ENCODE results near the gene TNFRSF4. TPM values are rescaled to one million over a fixed set of nuclear protein-coding genes. Genes with fewer than 3 reads are reported as not detected.

TNFRSF4 gene
- 10 to 100 TPM in 2 of 6 donors, 1 to 10 TPM in 3, under 1 TPM in 1; 0.46 to 15.4 (median 2.4) TPM for total RNA-seq

DNA sequence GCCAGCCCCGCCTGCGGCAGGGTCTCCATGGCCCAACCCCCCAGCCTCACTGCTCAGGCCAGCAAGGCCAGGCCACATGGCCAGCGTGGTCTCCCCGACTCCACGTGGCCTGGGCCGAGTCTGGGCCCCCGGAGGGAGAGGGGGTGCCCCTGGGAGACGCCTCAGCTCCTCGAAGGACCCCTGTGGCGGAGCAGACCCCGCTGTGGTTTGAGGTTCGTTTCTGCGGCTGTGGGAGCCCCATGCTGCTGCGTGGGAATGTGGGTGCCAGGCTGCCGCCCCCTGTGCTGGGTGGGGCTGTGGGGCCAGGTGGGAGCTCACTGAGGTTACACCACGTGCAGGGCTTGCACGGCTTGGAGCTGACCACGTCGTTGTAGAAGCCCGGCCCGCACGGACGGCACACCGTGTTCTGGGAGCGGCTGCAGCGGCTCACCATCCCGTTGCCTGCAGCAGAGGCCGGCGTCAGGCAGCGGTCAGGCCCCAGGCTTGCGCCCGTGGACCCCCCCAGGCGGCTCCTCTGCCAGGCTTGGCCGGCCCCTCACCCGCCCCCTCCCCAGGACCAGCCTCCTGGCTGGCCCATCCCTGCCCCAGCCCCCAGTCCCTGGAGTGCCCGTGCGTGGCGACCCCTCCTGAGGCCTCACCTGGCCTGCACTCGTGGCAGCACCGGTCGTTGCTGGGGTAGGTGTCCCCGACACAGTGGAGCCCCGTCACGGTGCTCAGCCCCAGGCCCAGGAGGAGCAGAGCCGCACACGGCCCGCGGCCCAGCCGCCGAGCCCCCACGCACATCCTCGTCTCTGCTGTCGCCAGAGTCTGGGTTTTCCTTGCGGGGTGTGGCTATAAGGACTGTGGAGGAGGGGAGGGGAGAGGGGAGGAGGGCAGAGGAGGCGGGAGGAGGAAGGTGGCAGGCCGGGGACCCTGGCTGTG lies at the start of gene TNFRSF4:
TNFRSF4 (minus strand) TSS at position 809 of the 921 bp plus-strand sequence; CDS start at position 783, 26 bp downstream.
- peaks cover 21 to 51% (median 39%) of the 10 kb centered on the region in 4 donors for H3K4me1 ChIP-seq
- ATAC-seq (ENCODE audit: low FRiP score in 2 of 2) (peak in 1 of 2 donors; percentile 1), DNase-seq (peak in 1 of 2 donors; percentile 83)
- H3K9me3 ChIP-seq = no peaks in the 10 kb centered on the region
- peaks cover 9 to 28% (median 23%) of the 10 kb centered on the region in 4 donors for H3K36me3 ChIP-seq
- H3K4me3 ChIP-seq = peak within 1 kb of the TSS in 3 of 4 donors; percentile 33 to 51 (median 42)
- 28 to 46% methylated on average over 7 to 46 of the region's 56 CpGs for WGBS, 2 donors
- TF ChIP-seq POLR2A (IDR thresholded peaks at IDR 0.05) (no peak), POLR2AphosphoS5 (IDR thresholded peaks at IDR 0.05) (no peak), EP300 (IDR thresholded peaks at IDR 0.05) (no peak)
- TF ChIP-seq, protein P1, sequence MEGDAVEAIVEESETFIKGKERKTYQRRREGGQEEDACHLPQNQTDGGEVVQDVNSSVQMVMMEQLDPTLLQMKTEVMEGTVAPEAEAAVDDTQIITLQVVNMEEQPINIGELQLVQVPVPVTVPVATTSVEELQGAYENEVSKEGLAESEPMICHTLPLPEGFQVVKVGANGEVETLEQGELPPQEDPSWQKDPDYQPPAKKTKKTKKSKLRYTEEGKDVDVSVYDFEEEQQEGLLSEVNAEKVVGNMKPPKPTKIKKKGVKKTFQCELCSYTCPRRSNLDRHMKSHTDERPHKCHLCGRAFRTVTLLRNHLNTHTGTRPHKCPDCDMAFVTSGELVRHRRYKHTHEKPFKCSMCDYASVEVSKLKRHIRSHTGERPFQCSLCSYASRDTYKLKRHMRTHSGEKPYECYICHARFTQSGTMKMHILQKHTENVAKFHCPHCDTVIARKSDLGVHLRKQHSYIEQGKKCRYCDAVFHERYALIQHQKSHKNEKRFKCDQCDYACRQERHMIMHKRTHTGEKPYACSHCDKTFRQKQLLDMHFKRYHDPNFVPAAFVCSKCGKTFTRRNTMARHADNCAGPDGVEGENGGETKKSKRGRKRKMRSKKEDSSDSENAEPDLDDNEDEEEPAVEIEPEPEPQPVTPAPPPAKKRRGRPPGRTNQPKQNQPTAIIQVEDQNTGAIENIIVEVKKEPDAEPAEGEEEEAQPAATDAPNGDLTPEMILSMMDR (IDR thresholded peaks at IDR 0.05) = no peak
- H3K27me3 ChIP-seq = no peaks in the 10 kb centered on the region
- peak within 1 kb of the TSS; percentile 28 to 81 (median 66) for H3K27ac ChIP-seq

DNA sequence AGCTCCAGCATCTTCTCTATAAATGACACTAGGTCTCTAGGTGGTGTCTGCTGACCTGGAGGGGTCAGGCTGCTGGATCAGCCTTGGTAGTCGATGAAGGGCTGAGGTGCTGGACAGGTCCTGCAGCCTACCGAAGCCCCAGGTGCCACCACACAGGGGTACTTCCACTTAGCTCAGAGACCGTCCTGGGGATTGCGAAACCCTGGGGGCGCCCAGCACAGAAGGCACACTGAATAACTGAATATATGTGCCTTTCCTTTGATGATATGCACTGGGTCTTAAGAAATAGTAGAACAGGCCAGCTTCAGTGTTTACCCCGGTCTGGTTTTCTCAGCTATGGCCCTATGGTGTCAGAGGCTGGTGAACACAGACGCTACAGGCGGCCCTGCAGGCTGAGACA lies 48.8 kb upstream of the TNFRSF4 start:
- no peaks in the 10 kb centered on the region for H3K27me3 ChIP-seq
- peaks cover 22 to 90% (median 63%) of the 10 kb centered on the region in 4 donors for H3K36me3 ChIP-seq
- no peaks in the 10 kb centered on the region for H3K9me3 ChIP-seq
- peaks cover 0 to 22% (median 2%) of the 10 kb centered on the region in 4 donors for H3K4me1 ChIP-seq
- H3K4me3 ChIP-seq = no peak overlapping the region
- TF ChIP-seq, protein P1 (IDR thresholded peaks at IDR 0.05) = no peak
- no peak for TF ChIP-seq POLR2A (IDR thresholded peaks at IDR 0.05)
- no peak for TF ChIP-seq EP300 (IDR thresholded peaks at IDR 0.05)
- TF ChIP-seq POLR2AphosphoS5 (IDR thresholded peaks at IDR 0.05) = no peak
- H3K27ac ChIP-seq = no peak overlapping the region
- 79 to 84% methylated on average over 4 to 8 of the region's 8 CpGs for whole genome bisulfite sequencing, 2 donors
- DNase-seq = no peak
- ATAC-seq (ENCODE audit: low FRiP score in 2 of 2) = no peak

DNA sequence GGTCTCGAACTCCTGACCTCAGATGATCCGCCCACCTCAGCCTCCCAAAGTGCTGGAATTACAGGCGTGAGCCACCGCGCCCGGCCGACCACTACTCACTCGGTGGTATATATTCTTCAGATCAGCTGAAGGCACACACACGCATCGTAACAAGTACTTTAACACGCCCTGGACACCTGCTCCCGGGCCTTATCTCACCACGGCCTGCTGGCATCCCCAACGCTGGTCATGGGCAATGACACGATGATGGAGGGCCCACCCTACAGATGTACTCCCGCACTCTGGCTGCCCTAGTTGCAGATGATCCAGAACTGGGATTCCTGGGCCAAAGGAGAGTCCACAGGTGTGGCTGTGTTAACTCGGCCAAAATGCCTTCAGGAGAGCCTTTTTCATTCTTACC lies 48.1 kb upstream of the TNFRSF4 start:
- TF ChIP-seq POLR2AphosphoS5 (IDR thresholded peaks at IDR 0.05) = no peak
- no peak for TF ChIP-seq EP300 (IDR thresholded peaks at IDR 0.05)
- no peak for TF ChIP-seq POLR2A (IDR thresholded peaks at IDR 0.05)
- TF ChIP-seq, protein P1 (IDR thresholded peaks at IDR 0.05) = no peak
- Histone ChIP-seq H3K27me3 (no peaks in the 10 kb centered on the region), H3K36me3 (peaks cover 19 to 84% (median 59%) of the 10 kb centered on the region in 4 donors), H3K27ac (no peak overlapping the region), H3K4me3 (no peak overlapping the region), H3K4me1 (peaks cover 0 to 22% (median 2%) of the 10 kb centered on the region in 4 donors), H3K9me3 (no peaks in the 10 kb centered on the region)
- DNase-seq (no peak), ATAC-seq (ENCODE audit: low FRiP score in 2 of 2) (no peak)
- 97 to 99% methylated on average over 16 to 17 of the region's 17 CpGs for WGBS, 2 donors

DNA sequence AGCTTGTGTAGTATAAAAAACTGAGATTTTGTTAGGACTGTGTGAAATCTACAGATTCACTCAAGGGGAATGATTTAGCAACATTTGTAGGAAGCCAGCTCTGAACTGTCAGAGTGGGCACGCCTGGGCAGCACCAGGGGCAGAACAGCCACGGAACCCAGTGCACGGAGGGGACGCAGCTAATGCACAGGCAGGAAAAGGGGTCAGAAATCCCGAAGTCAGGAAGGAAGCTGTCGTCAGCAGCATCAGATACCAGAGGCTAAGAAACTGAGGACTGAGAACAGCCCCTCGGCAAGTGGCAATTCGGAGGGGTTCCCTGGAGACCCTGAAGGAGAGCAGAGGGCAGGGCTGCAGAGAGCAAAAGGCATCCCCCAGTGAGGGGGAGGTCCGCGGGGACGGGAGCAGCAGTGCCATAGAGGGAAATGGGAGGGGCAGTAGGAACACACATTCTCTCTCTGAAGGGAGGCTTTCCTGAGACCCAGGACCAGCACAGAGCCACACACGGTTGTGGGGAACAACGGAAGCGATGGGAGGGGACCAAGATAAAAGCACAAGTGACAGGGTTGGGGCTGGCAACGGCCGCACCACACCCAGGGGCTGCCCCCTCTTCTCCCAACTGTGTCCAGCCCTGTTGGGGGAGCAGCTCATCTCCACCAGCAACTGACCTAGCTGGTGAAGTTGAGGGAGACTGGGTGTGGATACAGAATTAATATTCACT lies 47.0 kb upstream of the TNFRSF4 start:
- ATAC-seq (ENCODE audit: low FRiP score in 2 of 2) = no peak
- Histone ChIP-seq H3K27ac (peak overlapping the region in 2 of 4 donors; percentile 40 to 65), H3K27me3 (no peaks in the 10 kb centered on the region), H3K4me3 (no peak overlapping the region), H3K36me3 (peaks cover 22 to 86% (median 67%) of the 10 kb centered on the region in 4 donors), H3K9me3 (no peaks in the 10 kb centered on the region), H3K4me1 (peaks cover 0 to 22% (median 2%) of the 10 kb centered on the region in 4 donors)
- WGBS, 2 donors = 47 to 49% methylated on average over 16 of the region's 16 CpGs
- DNase-seq = peak in 1 of 2 donors; percentile 54
- TF ChIP-seq, protein P1 (IDR thresholded peaks at IDR 0.05) = no peak
- TF ChIP-seq POLR2AphosphoS5 (IDR thresholded peaks at IDR 0.05) = no peak
- TF ChIP-seq EP300 (IDR thresholded peaks at IDR 0.05) = no peak
- TF ChIP-seq POLR2A (IDR thresholded peaks at IDR 0.05) = no peak

Measured in upper lobe of left lung (tissue), 6 donors.